Stimulated activated CD8-positive, alpha-beta memory T cell treated with anti-CD3 and anti-CD28 coated beads, Interleukin-4, amount 100 ng/mL, for 48 hours (primary cell): ENCODE data around the gene SEC14L1.

Experiments used
- DNase-seq: peaks from one replicate; pipeline ENCODE4 v3.0.0-alpha.2; 2020

SEC14L1 gene

DNA sequence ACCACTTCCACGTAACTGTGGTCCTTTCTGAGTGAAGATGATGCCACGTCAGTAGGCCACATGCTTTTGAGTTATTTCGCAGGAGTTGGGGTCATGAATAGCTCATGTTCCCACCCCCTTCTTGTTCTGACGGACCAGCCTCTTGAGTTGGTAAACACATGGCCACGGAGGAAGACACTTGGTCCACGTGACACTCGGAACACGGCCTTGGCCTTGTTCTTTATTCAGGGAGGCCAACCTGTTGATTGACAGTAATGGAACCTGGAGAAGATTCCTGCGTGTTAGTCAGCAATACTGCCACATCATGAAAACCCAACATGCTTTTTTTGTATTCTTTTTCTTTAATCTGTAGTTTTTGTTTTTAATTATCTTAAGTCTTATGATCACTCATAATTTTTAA is 56.3 kb downstream of the SEC14L1 start:
- DNase-seq = no peak

DNA sequence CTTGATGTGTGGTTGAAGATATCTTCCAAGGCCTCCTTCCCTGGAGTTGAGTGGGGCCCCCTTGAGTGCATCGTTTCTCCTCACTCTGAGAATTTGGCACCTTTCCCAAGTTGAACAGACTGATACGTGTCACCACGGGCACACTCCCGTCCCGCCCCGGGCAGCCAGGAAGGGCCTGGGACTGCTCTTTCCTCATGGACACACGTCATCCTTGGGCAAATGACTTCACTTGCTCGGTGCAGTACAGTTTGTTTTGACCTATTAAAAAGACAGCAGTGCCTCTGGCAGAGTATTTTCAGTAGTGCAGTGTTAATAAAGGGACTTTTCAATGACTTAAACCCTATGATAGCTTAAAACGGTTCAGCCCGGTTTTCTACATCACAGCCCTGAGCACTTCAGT is 59.9 kb downstream of the SEC14L1 start:
- DNase-seq = no peak

- DNase-seq = no peak
Observed at GRCh38 chr17:77203436-77203835, 62.7 kb downstream of the SEC14L1 start.

DNA sequence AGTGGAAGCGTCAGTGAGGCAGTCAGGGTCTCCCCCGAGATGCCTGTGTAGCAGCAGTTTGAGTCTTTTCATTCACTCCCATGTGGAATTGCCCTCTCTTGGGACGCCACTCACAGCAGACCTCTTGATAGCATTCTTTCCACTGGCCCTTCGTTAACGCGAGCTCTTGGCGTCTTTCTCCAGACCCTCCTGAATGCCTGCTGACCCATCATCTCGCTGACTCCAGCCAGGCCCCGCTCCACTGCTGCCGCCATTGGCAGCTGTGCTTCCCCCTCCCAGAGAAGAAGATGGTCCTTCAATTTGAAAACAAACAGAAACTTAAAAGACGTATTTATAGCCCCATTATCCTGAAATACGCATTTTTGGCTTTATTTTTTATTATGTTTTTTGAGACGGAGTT is 63.1 kb downstream of the SEC14L1 start:
- DNase-seq = no peak

GRCh38 chr17:77204536-77204935 is 63.8 kb downstream of the SEC14L1 start:
- no peak for DNase-seq

- DNase-seq = no peak
Observed at GRCh38 chr17:77205396-77206125, 64.8 kb downstream of the SEC14L1 start.

DNA sequence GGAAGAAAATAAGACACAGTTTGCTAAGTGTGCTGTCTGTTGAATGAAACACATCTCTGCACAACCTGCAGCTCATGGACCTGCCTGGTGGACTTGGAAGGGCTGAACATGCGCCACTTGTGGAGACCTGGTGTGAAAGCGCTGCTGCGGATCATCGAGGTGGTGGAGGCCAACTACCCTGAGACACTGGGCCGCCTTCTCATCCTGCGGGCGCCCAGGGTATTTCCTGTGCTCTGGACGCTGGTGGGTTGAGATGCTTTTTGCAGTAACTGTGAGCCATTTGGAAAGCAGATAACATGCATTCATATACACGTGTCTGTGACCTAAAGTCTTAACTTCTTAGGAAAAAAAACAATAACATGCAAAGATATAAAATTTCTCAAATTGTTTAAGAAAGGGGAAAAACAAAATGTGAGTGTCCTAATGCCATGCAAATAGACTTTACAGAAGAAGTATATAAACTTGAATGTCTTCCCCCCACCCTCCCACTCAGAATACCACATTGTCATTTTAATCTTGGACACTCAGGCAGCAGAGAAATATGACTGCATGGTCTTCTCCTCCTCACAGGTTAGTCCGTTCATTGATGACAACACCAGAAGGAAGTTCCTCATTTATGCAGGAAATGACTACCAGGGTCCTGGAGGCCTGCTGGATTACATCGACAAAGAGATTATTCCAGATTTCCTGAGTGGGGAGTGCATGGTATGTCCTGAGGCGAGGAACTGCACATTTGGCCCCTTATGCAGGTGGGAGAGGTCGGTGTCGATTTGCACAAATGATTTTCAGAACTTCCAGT is 65.6 kb downstream of the SEC14L1 start:
- DNase-seq = no peak

GRCh38 chr17:77207689-77208216 is 67.0 kb downstream of the SEC14L1 start:
- DNase-seq = no peak

DNA sequence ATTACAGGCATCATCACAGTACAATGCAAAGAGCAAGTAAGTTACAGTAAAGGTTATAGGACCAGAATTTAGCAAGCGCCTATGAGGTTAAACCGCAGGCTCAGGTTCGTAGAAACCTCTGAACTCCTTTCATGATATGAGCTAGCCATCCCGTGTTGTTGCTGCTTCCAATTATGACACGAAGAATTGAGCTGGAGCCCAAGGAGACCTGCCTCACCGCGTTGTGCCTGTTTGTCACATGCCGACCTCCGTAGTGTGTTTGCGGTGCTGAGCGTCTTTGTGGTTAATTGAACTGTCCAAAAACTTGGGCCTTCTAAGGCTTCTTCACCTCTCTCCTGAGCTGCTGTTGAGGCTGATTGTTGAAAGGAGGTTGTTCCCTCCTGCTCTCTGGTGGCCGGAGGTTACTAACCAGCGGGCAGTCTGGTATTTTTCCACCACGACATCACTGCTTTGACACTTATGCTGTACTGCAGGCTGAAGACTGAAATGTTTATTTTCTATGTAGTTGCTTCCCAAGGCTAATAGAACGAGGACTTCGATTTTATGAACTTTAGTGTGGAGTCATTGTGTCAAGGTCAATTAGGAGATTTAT is 67.5 kb downstream of the SEC14L1 start:
- no peak for DNase-seq

- no peak for DNase-seq
Observed at GRCh38 chr17:77208856-77209255, 68.1 kb downstream of the SEC14L1 start.

DNA sequence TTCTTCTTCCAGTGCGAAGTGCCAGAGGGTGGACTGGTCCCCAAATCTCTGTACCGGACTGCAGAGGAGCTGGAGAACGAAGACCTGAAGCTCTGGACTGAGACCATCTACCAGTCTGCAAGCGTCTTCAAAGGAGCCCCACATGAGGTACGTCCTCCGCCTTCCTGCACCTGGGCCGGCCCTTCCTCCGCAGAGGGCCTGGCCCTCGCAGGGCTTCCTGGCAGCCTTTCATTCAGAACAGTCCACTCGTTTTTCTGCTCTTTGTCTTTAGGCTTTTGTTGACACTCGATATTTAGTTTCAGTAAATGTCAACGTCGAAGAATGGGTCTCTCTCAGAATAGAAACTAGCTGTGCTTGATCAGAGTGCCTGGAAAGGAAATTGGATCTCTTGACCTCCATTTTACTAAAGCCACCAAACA is 68.6 kb downstream of the SEC14L1 start:
- DNase-seq = no peak

- no peak for DNase-seq
Observed at GRCh38 chr17:77210331-77210730, 69.6 kb downstream of the SEC14L1 start.

DNA sequence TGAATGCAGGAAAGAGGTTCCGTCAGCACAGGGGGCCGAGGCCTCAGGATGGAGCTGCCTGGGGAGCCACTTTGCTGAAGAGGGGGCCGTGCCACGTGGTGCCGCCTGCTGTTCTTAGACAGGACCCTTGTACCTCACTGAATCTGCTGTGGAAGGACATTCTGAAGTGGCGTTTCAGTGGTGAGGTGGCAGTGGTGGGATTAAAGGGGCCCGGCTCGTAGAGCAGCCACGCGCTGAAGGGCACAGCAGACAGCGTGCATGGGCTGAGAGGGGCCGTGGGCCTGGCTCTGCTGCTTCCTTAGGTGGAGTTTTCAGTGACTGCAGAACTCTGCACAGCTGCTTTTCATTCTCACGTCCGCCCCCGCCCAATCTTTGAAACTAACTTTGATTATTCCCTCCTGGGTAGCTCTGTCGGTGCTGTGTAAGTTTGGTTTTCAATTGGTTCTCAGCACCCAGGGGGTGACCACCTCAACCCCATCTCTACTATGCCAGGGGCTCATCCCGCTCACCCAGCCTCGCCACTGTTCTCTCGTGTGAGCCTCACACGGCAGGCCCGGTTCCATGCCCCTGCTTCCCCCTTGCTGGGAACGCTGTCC is 70.3 kb downstream of the SEC14L1 start:
- DNase-seq = no peak

GRCh38 chr17:77211681-77212080 is 70.9 kb downstream of the SEC14L1 start:
- DNase-seq = no peak

DNA sequence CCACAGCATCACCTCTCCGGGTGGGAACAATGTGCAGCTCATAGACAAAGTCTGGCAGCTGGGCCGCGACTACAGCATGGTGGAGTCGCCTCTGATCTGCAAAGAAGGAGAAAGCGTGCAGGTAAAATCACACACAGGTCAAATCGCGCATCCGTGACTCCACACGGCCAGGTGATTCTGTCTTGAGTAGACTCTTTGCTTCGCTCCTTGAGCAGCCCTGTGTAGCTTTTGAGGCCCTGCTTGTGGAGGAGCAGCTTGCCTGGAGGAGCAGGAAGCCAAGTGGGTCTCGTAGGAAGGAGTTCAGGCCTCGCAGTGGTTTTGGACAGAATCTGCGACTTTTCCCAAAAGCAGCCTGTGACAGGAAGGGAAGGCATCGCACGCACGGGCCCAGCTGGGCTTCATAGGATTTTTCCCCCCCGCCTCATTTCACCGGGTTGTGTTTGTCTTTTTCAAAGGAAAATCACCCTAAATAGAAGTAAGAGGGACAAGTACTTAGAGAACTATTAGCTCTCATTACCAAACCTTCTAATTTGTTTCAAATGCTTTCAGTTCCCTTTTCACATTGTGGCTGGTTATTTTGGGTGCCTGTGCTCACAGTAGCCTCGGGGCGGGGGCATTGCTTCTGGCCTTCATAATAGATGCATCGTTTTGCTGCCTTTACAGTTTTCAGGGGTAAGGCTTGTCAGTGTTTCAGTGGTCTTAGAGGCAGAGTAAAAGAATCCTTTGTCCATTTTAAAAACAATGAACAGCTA is 71.5 kb downstream of the SEC14L1 start:
- DNase-seq = no peak

DNA sequence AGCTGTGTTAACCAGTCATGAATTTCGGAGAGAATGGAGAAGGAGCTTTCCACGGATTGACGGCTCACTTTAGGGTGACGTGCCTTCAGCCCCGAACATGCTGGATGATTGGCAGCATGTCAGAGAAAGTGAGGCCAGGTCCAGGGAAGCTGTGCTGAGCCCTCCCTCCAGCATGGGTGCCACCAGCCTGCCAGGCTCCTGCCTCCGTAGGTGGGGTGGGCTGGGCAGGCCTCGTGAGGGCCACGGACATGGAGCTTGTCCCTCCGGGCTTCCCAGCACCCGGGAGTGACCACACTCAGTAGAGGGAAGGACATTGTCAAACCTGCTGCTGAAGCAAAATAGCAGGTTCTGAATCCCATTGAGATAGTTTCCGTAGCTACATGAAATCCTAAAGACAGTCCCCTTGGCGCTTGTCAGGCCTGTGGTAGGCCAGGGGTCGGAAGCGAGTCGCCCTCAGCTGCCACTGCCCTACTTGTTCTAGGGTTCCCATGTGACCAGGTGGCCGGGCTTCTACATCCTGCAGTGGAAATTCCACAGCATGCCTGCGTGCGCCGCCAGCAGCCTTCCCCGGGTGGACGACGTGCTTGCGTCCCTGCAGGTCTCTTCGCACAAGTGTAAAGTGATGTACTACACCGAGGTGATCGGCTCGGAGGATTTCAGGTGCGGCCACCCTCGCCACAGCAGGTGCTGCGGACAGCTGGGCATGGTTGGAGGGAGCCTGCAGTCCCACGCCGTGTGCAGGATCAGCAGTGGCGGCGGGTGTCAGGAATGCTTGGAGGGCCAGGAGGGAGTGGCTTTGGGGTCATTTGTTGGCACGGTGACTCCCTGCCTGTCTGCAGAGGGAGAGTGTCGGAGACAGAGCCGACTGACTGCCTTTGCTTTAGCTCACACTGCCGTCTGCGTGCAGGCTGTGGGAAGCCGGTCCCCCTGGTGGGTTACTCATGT is 72.3 kb downstream of the SEC14L1 start:
- DNase-seq = no peak

DNA sequence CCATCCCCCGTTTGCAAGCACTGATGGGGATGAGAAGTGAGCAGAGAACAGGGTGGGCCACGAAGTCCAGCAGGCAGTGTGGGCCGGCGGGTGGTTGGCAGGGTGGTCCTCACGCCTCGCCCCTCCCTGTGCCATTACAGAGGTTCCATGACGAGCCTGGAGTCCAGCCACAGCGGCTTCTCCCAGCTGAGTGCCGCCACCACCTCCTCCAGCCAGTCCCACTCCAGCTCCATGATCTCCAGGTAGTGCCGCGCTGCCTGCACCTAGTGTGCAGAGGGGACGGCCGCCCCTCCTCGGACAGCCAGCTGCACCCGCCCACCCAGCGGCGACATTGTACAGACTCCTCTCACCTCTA is 73.0 kb downstream of the SEC14L1 start:
- no peak for DNase-seq

- no peak for DNase-seq
Observed at GRCh38 chr17:77214328-77214727, 73.6 kb downstream of the SEC14L1 start.

- DNase-seq = no peak
Observed at GRCh38 chr17:77214743-77215142, 74.0 kb downstream of the SEC14L1 start.

DNA sequence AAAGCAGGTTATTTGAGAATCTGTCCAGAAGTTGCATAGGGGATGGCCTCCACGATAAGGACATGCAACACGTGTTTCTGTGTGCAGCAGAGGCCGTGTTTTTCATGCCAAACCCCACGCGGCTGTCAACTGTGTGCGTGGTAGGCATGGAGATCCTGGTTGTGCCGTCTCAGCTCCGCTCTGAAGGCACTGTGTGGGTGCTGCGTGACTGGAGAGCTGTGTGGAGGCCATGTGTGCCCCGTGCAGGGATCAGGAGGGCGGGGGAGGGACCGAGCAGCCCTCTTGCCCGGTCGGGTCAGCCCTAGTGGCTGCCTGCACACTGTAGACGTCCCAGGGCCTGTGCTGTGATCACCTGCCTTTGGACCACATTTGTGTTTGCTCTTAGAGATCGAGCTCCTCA is 74.5 kb downstream of the SEC14L1 start:
- DNase-seq = no peak

- no peak for DNase-seq
Observed at GRCh38 chr17:77216486-77216885, 75.7 kb downstream of the SEC14L1 start.

- DNase-seq = no peak
Observed at GRCh38 chr17:77217123-77217522, 76.4 kb downstream of the SEC14L1 start.
